GM13977 (cell line): ENCODE results near the gene CCDC24.
A peak's percentile ranks its signal among the peaks of the same experiment; 100 is the strongest.

Source experiments
- DNase-seq: peaks from one replicate; pipeline ENCODE4 v3.0.0; 2012; ENCODE audit warnings: low spot score
- CTCF ChIP-seq: IDR thresholded peaks from 2 replicates; pipeline ENCODE4 v1.5.1; 2012; ENCODE audit warnings: mild to moderate bottlenecking, control low read depth; ENCODE audit not compliant: insufficient read depth; ENCODE audit errors: extremely low read depth, missing control alignments
- in situ Hi-C: fragments of 300-500 bp; cut with MboI; formaldehyde crosslinking; loops from one replicate; pipeline ENCODE4 v1.12.0; 2022; ENCODE audit warnings: low sequenced_read_pairs, low pct_unique_long_range_greater_than_20kb, mixed read lengths, inconsistent platforms; ENCODE audit not compliant: unreplicated experiment

CCDC24 gene

GRCh38 chr1:43969746-43970466, 21.5 kb upstream of the CCDC24 start, which contains the start of gene DPH2:
Gene DPH2, plus strand, starts transcription at chr1:43970010. Its CDS starts 166 bp downstream, at chr1:43970176.
- TF ChIP-seq CTCF, result no peak
- DNase-seq, result peak; percentile 98
- in situ Hi-C loops, result no loop called here

DNA sequence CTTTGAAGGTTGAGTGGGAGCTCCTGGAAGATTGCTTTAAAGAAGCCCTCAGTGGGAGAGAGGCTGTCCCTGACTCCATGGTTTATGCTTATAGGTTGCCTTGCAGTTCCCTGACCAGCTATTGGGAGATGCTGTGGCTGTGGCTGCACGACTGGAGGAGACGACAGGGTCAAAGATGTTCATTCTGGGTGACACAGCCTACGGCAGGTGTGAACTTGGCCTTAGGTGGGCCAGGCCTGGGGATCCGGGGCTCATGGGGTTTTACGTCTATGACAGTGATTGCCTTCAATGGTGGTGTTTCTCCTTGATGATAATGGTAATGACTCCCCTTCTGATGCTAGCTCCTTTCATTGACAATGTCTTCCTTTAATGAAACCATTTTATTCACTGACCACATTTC, 20.9 kb upstream of the CCDC24 start:
- no peak for TF ChIP-seq CTCF
- DNase-seq, result no peak
- in situ Hi-C loops, result no loop called here

GRCh38 chr1:43970911-43971310, 20.5 kb upstream of the CCDC24 start:
- DNase-seq, result no peak
- in situ Hi-C loops, result no loop called here
- no peak for TF ChIP-seq CTCF

- in situ Hi-C loops, result no loop called here
- no peak for TF ChIP-seq CTCF
- DNase-seq, result no peak
These were observed 19.9 kb upstream of the CCDC24 start for GRCh38 chr1:43971336-43971980.

- in situ Hi-C loops, result no loop called here
- TF ChIP-seq CTCF, result no peak
- no peak for DNase-seq
These were observed 17.4 kb upstream of the CCDC24 start for GRCh38 chr1:43973981-43974442.

GRCh38 chr1:43974443-43975248, 16.8 kb upstream of the CCDC24 start, which contains the start of gene ATP6V0B:
Gene ATP6V0B, plus strand, starts transcription at chr1:43974960. Its CDS starts 81 bp downstream, at chr1:43975041.
- TF ChIP-seq CTCF, result peak; percentile 17
- in situ Hi-C loops, result no loop called here
- DNase-seq, result peak; percentile 98
